Myocyte (in vitro differentiated cells): Measurements from ENCODE around the gene PUS1. TPM values are rescaled to one million over a fixed set of nuclear protein-coding genes. Genes with fewer than 3 reads are reported as not detected.
A peak's percentile ranks its signal among the peaks of the same experiment; 100 is the strongest.
"Not testable (repeated sequence)": the region's sequence is repeated elsewhere in the genome, so short reads cannot be mapped to it uniquely, and the experiment has no call there.

Source experiments
- DNase-seq: peaks from one replicate; pipeline ENCODE4 v3.0.0-alpha.2; 2012; ENCODE audit warnings: low read depth
- total RNA-seq: library from RNA; depleted of rRNA; stranded (reverse); fragments of >200 nt; gene quantifications from 2 replicates; pipeline ENCODE4 v1.2.3, GENCODE V29; 2014

Gene PUS1
- total RNA-seq, 1 donor from 2014 or later: 14.3 TPM

DNA sequence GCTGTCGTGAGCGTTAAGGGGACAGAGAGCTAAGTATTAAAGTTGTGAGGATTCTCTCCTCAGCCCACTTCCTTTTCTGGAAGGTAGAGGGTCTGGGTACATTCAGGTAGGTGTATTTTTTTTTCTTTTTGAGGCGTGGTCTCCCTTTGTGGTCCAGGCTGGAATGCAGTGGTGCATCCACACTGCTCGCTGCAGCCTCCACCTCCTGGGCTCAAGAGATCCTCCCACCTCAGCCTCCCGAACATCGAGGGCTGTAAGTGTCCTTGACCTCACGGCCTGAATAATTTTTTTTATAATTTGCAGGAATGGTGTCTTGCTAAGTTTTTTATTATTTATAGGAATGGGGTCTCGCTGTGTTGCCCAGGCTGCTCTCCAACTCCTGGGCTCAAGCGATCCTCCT lies 1.4 kb downstream of the PUS1 start:
- DNase-seq: no peak

DNA sequence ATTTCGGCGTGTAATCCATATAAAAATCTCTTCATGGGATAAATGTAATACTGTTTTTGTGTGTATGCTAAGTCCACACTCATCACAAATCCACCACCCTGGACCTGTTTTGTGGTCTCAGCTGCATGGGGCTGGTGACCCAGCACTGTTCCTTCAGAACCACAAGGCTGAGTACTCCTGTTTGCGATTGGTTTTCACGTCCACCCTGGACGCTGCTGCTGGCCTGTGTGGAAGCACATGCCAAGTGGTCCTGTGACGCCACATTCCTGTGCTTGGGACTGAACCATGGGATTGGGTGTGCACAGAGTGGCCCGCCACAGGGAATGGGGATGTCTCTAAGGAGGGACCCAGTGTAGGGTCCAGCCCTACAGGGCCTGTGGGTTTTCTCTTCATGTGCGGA lies 4.3 kb downstream of the PUS1 start:
- no peak for DNase-seq

DNA sequence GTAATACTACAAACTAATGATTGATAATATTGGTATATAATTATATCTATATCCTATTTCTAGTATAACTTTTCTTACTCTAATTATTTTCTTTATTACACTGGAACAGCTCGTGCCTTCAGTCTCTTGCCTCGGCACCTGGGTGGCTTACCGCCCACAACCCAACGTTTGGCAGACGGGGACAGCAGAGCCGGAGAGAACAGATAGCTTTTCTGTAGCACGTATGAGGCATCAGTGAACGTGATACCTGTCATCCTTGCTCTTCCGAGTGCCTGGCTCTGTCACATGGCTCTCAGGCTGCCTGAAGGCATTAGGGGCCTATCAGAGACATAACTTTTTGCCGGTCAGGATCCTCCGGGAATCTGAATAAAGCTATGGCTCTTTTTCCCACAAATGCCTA lies 5.5 kb downstream of the PUS1 start:
- no peak for DNase-seq

DNA sequence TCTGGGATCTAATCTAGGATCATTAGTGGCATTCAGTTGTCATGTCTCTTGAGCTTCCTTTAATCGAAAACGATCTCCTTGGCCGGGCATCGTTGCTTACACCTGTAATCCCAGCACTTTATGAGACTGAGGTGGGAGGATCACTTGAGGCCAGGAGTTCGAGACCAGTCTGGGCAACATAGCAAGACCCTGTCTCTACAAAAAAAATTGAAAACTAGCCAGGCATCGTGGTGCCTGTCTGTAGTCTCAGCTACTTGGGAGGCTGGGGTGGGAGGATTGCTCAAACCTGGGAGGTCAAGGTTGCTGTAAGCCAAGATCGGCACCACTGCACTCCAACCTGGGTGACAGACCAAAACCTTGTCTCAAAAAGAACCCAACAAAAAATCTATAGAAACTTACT lies 9.0 kb downstream of the PUS1 start:
- no peak for DNase-seq

DNA sequence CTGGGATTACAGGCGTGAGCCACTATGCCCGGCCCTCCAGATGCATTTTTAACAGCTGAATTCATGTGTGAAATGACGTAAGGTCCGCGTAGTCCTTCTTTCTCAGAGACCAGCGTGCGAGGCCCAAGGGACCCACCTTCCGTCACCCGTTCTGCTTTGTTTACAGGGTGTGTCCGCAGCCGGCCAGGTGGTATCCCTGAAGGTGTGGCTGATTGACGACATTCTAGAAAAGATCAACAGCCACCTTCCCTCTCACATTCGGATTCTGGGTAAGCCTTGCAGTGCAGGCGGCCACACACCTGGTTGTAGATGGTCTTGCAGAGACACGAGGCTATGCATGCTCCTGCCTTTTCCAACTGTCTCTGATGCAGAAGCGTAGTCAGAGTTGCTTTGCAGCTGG lies 9.9 kb downstream of the PUS1 start:
- no peak for DNase-seq

DNA sequence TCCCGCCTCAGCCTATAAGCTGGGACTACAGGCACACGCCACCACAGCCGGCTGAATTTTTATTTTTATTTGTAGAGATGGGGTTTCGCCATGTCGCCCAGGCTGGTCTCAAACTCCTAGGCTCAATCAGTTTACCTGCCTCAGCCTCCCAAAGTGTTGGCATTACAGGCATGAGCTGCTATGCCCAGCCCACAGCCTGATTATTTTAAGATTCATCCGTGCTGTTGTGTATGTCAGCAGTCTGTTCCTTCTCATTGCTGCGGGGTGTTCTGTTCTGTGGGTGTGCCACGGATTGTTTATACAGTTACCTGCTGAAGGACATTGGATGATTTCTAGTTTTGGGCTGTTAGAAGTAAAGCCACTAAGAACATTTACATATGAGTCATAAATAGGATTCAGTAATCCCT lies 11.1 kb downstream of the PUS1 start:
- DNase-seq: no peak

DNA sequence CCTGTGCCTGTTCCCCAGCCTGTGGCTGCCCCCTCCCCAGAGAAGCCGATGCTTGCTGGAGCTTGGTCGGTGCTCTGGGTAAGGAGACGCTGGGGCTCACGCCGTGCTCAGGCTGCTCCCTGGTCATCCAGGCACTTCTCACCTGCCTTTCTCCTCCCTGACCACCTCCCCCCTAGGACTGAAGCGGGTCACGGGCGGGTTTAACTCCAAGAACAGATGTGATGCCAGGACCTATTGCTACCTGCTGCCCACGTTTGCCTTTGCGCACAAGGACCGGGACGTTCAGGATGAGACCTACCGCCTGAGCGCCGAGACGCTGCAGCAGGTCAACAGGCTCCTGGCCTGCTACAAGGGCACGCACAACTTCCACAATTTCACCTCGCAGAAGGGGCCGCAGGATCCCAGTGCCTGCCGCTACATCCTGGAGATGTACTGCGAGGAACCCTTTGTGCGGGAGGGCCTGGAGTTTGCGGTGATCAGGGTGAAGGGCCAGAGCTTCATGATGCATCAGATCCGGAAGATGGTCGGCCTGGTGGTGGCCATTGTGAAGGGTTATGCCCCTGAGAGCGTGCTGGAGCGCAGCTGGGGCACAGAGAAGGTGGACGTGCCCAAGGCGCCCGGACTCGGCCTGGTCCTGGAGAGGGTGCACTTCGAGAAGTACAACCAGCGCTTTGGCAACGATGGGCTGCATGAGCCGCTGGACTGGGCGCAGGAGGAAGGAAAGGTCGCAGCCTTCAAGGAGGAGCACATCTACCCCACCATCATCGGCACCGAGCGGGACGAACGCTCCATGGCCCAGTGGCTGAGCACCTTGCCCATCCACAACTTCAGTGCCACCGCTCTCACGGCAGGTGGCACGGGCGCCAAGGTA lies 12.3 kb downstream of the PUS1 start:
- no peak for DNase-seq

DNA sequence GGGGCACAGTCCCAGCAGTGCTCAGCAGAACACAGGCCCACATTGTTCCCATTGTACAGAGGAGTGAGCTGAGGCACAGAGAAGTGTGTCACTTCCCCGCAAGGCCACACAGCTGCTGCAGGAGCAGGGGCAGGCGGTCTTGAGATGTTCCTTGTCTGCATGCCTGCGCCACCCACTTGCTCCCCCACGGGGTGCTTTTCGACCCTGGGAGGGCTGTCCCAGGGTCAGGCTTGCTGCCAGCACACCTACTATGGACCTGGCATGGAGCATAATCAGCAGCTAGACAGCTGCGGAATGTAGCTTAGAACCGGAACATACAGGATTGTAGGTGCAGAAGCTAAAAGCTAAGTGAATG lies 12.9 kb downstream of the PUS1 start:
- no peak for DNase-seq

DNA sequence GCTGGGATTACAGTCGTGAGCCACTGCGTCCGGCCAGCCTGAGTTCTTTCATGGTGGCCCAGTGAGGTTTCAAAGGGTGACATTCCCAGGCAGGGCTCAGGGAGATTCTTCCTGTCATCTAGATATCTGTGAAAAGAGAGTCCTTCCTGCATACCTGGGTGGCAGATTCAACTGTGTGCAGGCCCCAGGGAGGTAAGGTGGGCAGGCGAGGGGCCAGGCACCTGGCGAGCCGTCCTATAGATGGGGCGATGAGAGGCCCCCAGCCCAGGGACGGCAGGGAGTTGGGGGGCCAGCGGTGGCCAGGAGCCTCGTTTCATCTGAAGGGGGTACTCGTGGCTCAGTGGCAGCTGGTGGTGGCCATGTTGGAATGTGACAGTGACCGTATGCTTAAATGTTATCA lies 13.6 kb downstream of the PUS1 start:
- no peak for DNase-seq

DNA sequence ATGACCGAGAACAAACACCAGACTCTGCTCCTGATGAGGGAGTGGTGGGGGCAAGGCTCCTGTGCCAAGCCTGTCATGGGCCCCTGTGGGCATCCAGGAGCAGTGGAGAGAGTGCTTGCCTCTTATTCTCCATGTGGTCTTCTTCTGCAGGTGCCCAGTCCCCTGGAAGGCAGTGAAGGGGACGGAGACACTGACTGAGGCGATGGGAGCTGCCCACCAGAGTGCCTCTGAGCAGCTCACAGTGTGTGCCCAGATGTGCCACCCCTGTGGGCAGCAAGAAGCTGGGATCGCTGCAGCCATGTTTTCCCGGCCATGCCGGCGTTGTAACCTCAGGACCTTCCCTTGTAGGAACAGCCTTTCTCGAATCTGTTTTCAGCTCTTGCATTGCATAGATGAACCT lies 14.3 kb downstream of the PUS1 start:
- DNase-seq: no peak

DNA sequence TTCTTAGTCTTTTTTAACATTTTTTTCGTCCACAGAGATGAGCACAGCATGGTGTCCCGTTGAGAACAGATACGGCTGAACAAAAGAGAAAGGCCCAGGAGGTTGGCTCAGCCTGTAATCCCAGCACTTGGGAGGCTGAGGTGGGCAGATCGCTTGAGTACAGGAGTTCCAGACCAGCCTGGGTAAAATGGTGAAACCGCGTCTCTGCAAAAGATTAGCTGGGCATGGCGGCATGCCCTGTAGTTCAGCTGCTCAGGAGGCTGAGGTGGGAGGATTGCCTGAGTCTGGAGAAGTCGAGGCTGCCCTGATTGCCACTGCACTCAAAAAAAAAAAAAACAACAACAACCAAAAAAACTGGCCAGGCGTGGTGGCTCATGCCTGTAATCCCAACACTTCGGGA lies 14.8 kb downstream of the PUS1 start:
- DNase-seq: no peak

DNA sequence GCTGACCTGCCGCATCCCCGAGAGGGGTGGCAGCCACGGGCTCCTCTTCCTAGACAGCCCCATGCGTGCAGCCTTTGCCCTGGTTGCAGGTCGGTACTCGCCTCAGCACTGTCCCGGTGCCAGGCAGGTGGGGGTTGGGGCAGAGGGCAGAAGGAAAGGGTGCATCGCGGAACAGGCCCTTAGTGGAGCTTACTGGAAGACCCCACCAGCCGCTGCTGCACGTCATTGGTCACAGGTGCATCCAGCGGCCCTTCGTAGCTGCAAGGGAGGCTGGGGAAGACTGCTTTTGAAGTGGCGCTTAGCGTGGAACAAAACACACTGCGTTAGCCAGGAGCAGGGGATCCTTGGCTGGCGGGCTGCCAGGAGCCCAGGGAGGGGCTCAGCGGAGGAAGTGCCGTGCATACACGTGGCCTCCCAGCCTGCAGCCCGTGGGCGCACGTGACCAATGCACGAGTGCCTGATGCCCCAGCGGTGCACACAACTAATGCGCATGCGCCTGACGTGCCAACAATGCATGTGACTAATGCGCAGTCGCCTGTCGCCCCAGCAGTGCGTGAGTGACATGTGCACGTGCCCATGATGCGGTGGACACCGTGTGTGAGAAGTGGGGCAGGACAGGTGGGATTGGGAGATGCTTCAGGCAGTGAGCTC lies 15.7 kb downstream of the PUS1 start:
- no peak for DNase-seq

DNA sequence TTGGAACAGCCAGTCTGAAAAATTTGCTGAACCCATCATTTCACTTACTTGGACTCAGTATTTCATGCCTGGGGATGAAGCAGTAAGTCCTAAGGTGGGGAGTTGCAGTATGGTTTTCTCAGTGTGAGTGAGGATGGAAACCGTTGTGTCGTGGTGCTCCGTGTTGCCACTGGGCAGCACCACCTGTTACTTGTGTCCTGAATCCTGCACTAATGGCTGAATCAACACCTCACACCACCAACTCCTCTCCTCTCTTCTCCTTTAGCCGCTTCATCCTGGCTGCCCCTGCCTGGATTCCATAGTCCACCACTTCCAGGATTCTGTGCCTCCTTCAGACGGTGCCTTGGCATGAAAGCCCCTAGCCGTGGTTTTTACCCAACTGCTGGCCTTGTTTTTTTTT lies 17.7 kb downstream of the PUS1 start:
- DNase-seq: no peak

DNA sequence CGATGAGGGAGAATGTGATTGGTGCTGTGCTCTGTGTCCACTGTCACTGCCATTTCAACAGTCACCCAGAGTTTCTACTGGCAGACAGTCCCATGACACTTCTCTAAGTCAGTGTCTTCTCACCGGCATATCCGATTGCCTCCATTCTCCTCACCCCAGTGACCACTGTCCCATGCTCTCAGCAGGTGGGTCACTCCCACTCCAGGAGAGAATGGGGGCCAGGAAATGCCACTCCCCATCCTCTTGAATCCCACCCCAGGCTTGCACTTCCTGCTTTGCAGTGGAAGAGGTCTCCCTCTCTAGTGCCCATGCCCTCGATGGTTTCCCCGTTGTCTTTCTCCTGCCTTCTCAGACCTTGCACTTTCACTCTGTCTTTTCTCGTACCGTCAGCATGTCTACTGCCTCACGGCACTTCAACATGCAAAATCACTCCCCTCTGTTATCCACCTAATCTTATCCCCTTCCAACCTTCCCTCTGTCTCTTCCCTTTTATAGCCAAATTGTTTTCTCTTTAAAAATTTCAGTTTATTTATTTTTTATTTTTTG lies 18.5 kb downstream of the PUS1 start:
- no peak for DNase-seq

DNA sequence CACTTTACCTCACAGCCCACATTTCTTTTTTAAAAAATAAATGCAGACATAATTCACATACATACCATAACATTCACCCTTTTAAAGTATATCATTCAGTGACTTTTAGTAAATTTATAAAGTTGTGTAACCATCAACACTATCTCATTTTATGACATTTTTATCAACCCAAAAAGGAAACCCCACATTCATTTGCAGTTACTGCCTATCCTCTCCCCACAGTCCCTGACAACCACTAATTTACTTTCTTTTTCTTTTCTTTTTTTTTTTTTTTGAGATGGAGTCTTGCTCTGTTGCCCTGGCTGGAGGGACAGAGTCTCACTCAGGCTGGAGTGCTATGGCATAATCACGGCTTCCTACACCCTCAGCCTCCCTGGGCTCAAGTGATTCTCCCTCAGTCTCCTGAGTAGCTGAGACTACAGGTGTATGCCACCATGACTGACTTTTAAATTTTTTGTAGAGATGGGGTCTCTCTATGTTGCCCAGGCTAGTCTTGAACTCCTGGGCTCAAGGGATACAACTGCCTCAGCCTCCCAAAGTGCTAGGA lies 19.2 kb downstream of the PUS1 start:
- no peak for DNase-seq

DNA sequence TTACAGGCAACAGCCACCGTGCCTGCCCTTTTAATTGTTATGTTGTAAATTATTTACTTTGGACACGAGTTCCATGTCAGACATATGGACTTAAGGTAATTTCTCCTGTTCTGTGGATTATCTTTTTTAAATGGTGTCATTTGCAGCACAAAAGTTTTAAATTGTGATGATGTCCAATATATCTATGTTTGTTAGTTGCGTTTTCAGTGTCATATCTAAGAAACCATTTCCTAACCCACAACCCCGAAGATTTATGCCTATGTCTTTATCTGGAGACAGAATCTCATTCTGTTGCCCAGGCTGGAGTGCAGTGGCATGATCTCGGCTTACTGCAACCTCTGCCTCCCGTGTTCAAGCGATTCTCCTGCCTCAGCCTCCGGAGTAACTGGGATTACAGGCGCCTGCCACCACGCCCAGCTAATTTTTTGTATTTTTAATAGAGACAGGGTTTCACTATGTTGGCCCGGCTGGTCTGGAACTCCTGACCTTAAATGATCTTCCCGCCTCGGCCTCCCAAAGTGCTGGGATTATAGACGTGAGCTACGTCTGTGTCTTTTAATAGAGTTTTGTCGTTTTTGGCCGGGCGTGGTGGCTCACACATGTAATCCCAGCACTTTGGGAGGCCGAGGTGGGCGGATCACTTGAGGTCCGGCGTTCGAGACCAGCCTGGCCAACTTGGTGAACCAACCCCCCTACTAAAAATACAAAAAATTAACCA lies 19.8 kb downstream of the PUS1 start:
- DNase-seq: not testable (repeated sequence)

DNA sequence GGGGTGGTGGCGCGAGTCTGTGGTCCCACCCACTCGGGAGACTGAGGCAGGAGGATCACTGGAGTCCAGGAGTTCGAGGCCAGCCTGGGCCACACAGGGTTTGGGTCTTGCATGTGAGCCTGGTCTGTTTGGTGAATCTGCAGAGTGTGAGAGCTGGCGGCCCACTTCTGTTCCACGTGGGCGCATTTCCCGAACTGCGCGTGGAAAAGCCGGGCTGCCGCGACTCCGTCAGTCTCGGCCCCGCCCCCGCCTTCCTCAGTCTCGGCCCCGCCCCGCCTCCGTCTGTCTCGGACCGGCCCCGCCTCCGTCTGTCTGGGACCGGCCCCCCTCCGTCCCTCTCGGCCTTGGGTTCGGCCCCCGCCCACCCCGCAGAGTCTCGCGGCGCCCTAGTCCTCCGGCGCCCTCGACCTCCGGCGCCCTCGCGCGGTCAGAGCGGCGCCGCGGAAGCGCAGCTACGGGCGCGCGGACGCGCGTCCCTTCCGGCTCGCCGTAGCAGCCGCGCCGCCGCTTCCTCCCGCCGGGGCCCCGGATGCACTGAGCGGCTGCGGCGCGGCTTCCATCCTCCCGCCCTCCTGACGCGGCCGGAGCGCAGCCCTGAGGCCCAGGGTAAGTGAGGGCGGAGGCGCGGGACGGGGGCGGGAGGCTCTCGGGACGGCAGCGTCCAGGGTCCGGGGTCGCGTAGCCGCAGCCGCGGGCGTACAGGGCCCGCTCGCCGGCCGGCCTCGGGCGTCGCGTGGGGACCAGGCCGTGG lies 20.5 kb downstream of the PUS1 start, which contains the start of gene EP400:
EP400 (plus strand) TSS at position 512 of the 751 bp plus-strand sequence. CDS start 10,678 bp downstream, outside the sequence.
- peak; percentile 95 for DNase-seq

DNA sequence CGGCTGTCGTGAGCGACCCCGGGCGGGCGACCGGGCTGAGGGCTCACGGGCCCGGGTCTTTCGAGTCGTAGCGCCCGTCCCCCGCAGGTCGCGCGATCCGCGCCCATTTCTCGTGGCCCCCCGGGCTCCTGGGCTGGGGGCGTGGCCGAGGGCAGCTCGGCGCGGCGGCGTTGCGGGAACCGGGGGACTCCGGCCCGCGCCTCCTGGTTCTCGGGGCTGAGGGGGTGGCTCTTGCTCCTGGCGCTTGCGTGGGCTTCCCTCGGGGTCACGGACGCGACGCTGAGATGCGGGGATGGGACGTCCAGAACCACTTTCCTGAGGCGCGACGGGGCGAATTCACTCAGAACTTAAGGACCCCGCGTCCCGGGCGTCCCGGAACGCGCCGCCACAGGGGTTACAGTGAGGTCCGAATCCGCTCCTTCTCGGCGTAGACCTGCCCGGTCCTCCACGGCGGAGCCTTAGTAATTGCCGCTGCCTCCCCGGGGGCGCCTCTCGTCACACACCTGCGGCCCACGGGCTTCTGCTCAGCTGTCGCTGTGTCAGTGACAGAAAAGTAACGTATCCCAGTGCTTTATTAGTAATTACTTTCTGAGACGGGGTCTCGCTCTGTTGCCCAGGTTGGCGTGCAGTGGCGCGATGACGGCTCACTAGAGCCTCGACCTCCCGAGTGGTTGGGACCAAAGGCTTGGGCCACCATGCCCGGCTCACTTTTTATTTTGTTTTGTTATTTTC lies 21.3 kb downstream of the PUS1 start:
- DNase-seq: peak; percentile 22

DNA sequence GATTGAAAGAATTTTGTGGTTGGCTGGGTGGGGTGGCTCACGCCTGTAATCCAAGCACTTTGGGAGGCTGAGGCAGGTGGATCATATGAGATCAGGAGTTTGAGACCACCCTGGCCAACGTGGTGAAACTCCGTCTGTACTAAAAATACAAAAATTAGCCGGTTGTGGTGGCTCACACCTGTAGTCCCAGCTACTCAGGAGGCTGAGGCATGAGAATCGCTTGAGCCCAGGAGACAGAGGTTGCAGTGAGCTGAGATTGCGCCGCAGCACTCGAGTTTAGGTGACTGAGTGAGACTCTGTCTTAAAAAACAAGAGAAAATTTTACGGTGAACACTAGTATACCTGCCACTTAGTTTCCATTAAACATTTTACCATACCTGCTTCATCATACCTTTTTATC lies 24.7 kb downstream of the PUS1 start:
- not testable (repeated sequence) for DNase-seq

DNA sequence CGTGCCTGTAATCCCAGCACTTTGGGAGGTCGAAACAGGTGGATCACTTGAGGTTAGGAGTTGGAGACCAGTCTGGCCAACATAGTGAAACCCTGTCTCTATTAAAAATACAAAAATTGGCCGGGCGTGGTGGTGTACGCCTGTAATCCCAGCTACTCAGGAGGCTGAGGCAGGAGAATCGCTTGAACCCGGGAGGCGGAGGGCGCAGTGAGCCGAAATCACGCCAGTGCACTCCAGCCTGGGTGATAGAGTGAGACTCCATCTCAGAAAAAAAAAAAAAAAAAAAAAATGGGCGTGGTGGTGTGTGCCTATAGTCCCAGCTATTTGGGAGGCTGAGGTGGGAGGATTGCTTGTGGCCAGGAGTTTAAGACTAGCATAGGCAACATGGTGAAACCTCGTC lies 25.4 kb downstream of the PUS1 start:
- DNase-seq: not testable (repeated sequence)
